HK-2 (cell line): ENCODE data around the gene TPO.
"Not testable (repeated sequence)": the region's sequence is repeated elsewhere in the genome, so short reads cannot be mapped to it uniquely, and the experiment has no call there.

Experiments
- DNase-seq: peaks from one replicate; pipeline ENCODE4 v3.0.0-alpha.2; 2018; ENCODE audit not compliant: unreplicated experiment

Gene TPO

GRCh38 chr2:1483551-1483950 is 70.3 kb downstream of the TPO start:
- no peak for DNase-seq

DNA sequence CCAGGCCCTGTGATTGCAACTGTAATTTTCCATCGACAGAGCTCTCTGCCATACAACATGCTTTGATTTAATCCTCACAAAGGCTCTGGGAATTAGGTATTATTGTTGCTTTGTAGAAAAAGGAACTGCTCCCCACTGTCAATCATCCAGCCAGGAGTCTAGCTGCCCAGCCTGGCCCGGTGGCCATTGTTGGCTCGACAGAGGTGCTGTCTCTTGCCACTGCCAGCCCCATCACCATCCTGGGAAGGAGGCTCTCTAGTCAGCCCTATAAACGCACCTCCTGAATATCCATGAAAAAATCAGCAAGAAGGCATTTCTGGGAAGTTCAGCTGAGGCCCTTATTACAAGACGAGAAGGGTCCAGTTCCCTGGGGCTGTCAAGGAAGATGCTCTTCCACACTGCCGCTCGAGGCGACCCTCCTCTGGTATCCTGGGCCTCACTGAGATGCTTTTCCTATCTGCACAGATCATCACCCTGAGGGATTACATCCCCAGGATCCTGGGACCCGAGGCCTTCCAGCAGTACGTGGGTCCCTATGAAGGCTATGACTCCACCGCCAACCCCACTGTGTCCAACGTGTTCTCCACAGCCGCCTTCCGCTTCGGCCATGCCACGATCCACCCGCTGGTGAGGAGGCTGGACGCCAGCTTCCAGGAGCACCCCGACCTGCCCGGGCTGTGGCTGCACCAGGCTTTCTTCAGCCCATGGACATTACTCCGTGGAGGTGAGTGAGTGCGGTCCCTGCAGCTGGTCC is 71.0 kb downstream of the TPO start:
- no peak for DNase-seq

DNA sequence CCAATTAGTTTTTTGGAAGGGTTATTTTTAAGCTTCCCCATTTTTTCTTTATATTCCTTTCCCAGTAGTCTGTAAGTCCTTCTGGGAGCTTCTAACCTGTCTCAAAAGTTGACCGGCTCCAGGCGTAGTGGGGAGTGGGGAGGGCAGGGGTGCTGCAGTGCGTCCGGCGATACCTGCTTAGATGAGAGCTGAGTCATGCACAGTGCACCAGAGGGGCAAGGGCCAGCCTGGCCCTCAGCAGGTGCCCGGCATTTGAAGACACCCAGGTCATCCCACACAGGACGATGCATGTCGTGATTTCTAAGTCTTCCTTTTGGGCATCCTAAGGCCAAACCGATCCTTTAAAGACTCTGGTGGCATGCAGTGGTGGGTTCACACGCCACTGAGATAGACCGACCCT is 73.4 kb downstream of the TPO start:
- no peak for DNase-seq

DNA sequence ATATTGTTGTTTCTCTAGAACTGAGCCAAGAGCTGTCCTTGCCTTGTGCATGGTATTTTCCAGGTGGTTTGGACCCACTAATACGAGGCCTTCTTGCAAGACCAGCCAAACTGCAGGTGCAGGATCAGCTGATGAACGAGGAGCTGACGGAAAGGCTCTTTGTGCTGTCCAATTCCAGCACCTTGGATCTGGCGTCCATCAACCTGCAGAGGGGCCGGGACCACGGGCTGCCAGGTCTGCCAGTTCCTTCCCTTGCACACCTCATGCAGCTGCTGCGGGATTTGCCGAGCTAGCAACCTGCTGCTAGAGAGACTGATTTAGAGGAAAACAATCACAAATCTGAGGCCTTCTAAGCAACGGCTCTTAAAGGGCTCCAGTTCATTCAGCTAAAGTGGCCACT is 74.5 kb downstream of the TPO start:
- DNase-seq = no peak

- no peak for DNase-seq
These were observed 75.0 kb downstream of the TPO start for GRCh38 chr2:1488181-1488671.

DNA sequence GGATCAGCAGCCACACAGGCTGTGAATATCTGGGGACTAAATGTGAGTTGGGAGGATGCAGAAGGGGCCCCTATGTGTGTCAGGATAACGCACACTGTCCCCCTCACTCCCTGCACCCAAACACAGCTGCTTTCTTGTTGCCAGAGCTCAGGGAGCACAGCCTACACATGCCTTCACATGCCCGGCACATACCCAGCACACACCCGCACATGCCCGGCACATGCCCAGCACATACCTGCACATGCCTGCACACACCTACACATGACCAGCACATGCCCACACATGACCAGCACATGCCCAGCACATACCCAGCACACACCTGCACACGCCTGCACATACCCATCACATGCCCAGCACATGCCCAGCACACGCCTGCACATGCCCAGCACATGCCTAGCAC is 75.6 kb downstream of the TPO start:
- no peak for DNase-seq

DNA sequence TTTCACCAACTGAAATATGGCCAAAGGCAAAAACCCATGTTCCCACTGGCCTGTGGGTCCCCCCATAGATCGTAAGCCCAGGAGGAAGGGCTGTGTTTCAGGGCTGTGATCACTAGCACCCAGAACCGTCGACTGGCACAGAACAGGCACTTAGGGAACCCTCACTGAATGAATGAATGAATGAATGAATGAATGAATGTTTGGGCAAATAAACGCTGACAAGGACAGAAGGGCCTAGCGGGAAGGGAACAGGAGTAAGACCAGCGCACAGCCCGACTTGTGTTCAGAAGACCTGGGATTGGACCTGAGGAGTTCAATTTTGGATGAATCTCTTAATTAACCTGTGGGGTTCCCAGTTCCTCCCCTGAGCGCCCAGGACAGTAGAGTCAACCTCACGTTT is 76.2 kb downstream of the TPO start:
- no peak for DNase-seq

DNA sequence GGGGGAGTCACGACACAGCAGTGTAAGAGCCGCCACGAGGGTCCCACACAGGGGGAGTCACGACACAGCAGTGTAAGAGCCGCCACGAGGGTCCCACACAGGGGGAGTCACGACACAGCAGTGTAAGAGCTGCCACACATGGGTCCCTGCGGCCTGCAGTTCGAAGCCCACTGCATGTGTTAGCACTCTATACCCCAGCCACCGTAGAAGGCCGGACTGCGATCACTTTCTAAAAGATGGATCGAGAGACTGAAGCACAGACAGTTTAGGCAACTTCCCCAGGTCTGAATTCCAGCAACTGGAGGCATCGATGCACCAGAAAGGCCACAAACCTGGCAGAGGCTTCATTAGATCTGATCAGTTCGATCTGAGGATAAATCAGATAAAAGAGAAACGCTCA is 77.1 kb downstream of the TPO start:
- DNase-seq = not testable (repeated sequence)

DNA sequence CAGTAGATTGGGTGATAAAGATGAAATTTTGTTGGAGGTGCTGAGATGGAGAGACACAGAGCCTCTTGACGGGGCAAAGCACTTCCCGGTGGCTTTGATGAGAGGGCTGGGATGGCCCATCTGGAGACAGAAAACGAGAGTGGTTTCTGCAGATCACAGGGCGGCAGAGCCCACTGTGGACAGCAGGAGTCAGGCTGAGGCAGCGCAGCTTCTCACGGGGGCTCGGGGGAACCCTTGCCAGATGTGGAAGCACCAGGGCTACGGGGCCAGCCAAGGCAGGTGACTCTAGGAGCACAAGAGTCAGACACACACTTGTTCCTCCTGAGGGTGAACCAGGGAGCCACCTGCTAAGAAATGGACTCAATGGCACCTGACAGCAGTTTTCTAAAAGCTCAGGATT is 78.5 kb downstream of the TPO start:
- no peak for DNase-seq

GRCh38 chr2:1492231-1492630 is 79.0 kb downstream of the TPO start:
- DNase-seq = not testable (repeated sequence)

DNA sequence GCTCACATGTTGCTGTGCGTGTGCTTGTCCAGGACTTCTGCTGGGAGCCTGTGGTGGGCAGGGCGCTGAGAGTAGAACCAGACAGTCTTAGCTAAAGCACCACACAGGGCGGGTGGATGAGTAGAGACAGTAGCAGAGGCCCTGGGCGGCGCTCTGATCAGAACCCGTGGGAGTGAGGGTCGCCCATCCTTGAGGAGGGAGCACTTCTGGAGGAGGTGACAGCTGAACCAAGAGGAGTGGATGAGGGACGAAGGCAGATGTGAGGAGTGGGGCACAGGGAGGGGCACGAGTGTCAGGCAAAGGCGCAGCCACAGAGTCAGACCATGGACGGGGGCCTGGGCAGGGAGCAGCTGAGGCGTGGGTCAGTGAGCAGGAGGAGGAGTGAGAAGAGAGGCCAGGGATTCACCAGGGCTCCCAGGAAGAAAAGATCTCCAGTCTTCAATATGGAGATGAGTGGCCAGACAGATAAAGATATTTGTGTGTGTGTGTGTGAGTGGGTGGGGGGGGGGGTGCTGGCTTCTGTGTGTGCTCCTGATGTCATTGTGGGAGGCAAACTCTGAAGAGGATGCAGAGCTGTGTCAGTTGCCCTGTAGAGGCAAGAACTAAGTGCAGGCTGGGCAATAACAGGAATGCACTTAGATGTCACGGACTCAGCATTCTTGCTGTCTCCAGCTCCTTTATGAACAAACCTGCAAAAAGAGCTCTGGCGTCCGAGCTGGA is 79.6 kb downstream of the TPO start:
- DNase-seq = no peak

GRCh38 chr2:1493431-1494126 is 80.3 kb downstream of the TPO start:
- DNase-seq = no peak

DNA sequence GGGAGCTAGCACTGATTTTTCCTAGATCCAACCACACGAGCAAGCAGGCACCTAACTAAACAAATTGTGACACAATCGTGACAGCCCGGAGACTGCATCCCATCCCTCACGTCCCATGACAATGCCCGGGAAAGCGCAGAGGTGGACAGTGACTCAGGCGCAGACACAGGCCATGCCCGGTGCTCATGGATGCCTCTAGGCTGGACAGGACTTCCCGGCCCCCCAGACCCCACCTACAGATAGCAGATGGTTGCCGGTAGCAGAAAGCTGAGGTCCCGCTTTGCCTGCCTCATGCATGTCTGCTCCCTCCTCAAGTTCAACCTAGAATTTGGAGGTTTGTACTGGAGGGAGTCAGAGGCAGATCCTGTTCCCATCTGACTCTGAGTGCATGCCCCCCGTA is 81.0 kb downstream of the TPO start:
- no peak for DNase-seq

- DNase-seq = no peak
These were observed 81.6 kb downstream of the TPO start for GRCh38 chr2:1494906-1495305.

GRCh38 chr2:1495676-1496358 is 82.6 kb downstream of the TPO start:
- DNase-seq = no peak

- no peak for DNase-seq
These were observed 83.1 kb downstream of the TPO start for GRCh38 chr2:1496359-1496821.

GRCh38 chr2:1497122-1497611 is 83.9 kb downstream of the TPO start:
- no peak for DNase-seq

- no peak for DNase-seq
These were observed 84.9 kb downstream of the TPO start for GRCh38 chr2:1498176-1498575.

- no peak for DNase-seq
These were observed 86.0 kb downstream of the TPO start for GRCh38 chr2:1499033-1499795.

DNA sequence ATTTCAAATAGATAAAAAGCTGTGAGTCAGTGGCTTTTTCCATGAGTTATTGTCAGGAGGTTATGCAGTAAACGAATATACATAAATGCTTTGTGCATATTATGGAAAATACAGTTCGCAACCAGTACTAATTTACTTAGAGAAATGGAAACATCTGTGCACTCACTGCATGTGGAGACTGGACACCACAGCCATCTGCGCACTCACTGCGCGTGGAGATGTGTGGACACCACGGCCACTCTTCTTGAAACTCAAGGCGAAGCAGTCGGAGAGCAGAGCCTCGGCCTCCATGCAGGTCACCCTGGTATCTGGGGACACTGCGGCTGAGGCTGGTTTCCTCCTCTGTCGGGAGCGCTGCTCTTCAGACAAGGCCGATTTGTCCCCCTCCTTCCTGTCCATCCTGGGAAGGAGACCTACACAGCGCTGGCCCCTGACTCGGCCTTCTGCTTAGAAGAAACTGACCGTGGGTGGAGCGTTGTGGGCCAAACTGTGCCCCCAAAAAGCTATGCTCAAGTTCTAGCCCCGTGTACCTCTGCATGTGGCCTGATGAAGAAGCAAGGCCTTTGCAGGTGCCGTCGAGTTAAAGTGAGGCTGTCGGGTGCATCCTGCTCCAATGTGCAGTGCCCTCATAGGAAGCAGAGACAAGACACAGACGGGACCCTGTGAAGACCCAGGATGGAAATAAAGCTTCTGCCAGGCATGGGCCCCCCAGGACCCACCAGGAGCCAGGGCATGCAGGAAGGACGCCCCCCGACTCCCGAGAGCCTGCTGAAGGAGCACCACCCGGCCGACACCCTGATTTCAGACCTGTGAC is 88.0 kb downstream of the TPO start:
- DNase-seq = no peak
